C4-2B (cell line): Measurements from ENCODE around the gene SUMO4.

Experiments used
- H3K27ac ChIP-seq: fragments of 450-650 bp; 2 replicates; pipeline ENCODE4 v1.5.1; 2017
- ZFX ChIP-seq: fragments of 450-650 bp; IDR thresholded peaks from 2 replicates; pipeline ENCODE4 v1.6.1; 2017
- TF ChIP-seq, protein P1 (sequence below): fragments of 450-650 bp; conservative IDR thresholded peaks from 2 replicates; pipeline ENCODE4 v1.5.1; 2017; ENCODE audit warnings: mild to moderate bottlenecking

The SUMO4 gene

DNA sequence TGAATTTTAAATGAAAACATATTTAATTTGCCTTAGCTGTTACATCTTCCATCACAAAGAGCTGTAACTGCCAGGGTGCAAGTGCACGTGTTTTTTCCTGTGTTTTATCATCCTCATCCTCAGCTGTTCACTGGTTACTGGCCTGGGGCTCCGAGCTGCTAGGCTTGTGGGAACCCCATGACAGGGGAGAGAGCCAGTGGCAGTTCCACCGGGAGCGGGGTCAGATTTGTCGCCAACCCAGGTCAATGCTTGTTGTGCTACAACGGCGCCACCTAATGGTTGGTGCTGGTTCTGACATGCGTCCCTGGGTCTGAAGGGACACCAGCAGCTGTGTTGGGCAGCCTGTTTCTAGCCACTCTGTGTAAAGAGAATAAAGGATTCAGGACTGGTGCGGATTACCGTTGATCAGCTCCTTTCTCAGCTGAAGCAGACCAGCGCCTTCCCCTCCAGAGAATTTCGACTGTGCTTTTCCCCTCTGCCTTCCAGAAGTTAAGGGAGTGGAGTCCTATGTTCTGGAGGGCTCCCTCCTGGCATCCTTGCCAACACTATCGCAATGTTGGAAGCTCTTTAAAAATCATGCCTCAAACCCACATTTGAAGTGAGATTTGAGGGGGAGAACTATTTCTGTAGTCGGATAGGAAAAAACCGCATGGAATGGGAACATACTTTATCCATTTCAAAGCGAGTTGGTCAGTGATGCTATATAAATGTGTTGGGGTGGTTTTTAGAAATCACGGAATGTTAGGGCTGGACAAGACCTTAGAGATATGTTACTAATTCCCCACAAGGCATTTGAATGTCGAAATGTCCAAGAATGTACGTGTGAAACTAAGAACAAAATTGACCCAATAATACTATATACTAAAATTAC lies 32.1 kb downstream of the SUMO4 start:
- TF ChIP-seq, protein P1, sequence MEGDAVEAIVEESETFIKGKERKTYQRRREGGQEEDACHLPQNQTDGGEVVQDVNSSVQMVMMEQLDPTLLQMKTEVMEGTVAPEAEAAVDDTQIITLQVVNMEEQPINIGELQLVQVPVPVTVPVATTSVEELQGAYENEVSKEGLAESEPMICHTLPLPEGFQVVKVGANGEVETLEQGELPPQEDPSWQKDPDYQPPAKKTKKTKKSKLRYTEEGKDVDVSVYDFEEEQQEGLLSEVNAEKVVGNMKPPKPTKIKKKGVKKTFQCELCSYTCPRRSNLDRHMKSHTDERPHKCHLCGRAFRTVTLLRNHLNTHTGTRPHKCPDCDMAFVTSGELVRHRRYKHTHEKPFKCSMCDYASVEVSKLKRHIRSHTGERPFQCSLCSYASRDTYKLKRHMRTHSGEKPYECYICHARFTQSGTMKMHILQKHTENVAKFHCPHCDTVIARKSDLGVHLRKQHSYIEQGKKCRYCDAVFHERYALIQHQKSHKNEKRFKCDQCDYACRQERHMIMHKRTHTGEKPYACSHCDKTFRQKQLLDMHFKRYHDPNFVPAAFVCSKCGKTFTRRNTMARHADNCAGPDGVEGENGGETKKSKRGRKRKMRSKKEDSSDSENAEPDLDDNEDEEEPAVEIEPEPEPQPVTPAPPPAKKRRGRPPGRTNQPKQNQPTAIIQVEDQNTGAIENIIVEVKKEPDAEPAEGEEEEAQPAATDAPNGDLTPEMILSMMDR = peak; percentile 90
- TF ChIP-seq ZFX = no peak
- H3K27ac ChIP-seq = no peak overlapping the region

DNA sequence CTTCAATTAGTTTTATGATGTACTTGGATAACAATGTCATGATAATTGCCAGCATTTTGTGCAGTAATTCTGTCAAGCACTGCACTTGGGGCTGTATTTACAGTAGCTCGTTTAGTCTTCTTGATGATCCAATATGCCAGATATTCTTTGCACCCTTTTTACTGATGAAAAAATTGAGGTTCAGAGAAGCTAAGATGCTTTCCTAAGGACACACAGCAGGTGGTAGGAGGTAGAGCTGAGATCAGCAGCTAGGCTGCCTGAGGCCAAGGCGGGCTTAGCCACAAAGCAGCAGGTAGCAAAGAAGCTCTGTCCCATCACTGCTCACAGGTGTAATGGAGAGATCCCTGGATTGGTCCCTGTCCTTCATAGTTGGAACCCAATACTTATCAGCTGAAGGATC lies 33.3 kb downstream of the SUMO4 start:
- TF ChIP-seq, protein P1 = no peak
- TF ChIP-seq ZFX = no peak
- no peak overlapping the region for H3K27ac ChIP-seq

DNA sequence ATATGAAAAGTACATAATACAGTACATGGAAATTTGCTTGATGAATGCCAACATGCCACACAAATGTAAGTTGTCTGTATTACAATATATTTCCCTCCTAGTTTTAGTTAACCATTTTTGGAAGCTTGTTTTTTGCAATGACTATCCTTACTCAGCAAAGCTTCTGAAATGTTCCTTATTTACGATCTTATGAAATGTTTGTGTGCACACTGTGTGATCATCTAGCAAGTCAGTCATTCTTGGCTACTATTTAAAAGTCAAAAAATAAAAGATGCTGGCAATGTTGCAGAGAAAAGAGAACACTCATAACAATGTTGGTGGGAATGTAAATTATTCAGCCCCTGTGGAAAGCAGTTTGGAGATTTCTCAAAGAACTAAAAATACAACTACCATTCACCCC lies 33.8 kb downstream of the SUMO4 start:
- TF ChIP-seq ZFX = no peak
- TF ChIP-seq, protein P1 = no peak
- no peak overlapping the region for H3K27ac ChIP-seq

DNA sequence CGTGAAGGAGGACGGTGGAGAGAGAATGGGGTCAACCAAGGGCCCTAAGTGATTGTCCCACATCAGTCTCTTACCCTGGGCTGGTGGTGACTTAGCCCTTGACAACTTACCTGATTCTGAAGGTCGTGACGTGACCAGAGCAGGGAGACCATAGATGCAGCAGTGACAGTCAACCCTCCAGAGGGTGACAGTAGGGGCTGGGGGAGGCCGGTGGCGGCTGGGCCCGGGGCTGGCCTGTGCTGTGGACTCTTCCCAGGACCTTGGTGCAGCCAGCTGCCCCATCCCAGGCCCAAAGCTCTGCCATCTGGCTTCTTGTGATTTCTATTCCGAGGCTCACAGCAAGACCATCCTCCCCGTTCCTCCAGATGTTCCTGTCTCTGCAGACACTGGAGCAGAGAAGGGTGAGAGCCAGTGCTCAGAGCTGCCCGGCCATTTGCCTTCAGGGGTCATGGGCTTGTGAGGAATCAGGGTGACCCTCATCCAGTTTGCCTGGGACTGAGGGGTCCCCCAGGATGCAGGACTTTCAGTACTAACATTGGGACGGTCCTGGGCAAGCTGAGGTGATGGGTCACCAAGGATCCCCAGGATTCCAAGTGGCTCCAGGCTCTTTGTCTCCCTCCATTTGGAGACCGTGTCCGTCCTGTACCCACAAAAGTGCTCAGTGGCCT lies 36.0 kb downstream of the SUMO4 start:
- no peak overlapping the region for H3K27ac ChIP-seq
- no peak for TF ChIP-seq ZFX
- TF ChIP-seq, protein P1 = no peak

DNA sequence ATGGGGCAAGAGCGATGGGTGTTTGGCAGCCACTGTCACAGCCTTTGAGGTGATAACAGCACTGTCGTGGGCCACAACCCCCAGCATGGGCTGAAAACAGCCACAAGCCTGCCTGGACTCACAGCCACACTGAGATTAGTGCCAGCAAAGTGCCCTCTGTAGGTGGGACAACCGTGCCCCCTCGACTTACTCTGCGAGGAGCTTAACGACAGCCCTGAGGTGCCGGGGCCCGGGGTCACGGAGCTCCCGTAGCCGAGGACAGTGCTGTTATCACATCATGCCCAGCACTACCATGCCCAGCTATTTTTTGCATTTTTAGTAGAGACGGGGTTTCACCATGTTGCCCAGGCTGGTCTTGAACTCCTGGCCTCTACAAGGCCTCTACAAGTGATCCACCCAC lies 36.6 kb downstream of the SUMO4 start:
- TF ChIP-seq ZFX = no peak
- TF ChIP-seq, protein P1 = no peak
- no peak overlapping the region for H3K27ac ChIP-seq

DNA sequence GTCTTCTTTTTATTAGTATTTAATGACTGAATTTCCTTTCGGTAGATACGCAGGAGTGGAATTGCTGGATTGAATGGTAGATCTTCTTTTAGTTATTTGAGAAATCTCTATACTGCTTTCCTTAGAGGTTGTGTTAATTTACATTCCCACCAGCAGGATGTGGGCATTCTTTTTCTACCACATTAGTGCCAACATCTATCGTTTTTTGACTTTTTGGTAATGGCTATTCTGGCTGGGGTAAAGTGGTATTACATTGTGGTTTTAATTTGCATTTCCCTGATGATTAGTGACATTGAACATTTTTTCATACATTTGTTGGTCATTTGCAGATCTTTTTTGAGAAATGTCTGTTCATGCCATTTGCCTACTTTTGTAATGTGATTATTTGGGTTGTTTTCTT lies 37.1 kb downstream of the SUMO4 start:
- H3K27ac ChIP-seq = no peak overlapping the region
- TF ChIP-seq, protein P1 = no peak
- no peak for TF ChIP-seq ZFX

DNA sequence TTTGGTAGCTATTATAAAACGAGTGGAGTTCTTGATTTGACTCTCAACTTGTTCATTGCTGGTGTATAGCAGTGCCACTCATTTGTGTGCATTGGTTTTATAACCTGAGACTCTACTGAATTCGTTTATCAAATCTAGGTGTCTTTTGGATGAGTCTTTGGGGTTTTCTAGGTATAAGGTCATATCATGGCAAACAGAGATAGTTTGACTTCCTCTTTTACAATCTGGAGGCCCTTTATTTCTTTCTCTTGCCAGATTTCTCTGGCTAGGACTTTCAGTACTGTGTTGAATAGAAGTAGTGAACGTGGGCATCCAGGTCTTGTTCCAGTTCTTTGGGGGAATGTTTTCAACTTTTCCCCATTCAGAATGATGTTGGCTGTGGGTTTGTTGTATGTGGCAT lies 38.8 kb downstream of the SUMO4 start:
- TF ChIP-seq ZFX = no peak
- TF ChIP-seq, protein P1 = no peak
- H3K27ac ChIP-seq = no peak overlapping the region
